NCI-H2107 (cell line): ENCODE results near the gene LRRC61.

Experiments used
- DNase-seq: peaks from one replicate; lab custom pipeline; 2025; lab: John Stamatoyannopoulos, UW

Gene LRRC61

DNA sequence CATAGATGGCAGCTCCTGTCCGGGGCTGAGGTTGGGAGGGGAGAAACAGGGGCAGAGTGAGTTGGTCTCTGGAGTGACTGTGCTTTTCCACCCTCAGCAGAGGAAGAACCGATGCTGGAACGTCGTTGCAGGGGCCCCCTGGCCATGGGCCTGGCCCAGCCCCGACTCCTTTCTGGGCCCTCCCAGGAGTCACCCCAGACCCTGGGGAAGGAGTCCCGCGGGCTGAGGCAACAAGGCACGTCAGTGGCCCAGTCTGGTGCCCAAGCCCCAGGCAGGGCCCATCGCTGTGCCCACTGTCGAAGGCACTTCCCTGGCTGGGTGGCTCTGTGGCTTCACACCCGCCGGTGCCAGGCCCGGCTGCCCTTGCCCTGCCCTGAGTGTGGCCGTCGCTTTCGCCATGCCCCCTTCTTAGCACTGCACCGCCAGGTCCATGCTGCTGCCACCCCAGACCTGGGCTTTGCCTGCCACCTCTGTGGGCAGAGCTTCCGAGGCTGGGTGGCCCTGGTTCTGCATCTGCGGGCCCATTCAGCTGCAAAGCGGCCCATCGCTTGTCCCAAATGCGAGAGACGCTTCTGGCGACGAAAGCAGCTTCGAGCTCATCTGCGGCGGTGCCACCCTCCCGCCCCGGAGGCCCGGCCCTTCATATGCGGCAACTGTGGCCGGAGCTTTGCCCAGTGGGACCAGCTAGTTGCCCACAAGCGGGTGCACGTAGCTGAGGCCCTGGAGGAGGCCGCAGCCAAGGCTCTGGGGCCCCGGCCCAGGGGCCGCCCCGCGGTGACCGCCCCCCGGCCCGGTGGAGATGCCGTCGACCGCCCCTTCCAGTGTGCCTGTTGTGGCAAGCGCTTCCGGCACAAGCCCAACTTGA is 48.2 kb downstream of the LRRC61 start:
- no peak for DNase-seq

DNA sequence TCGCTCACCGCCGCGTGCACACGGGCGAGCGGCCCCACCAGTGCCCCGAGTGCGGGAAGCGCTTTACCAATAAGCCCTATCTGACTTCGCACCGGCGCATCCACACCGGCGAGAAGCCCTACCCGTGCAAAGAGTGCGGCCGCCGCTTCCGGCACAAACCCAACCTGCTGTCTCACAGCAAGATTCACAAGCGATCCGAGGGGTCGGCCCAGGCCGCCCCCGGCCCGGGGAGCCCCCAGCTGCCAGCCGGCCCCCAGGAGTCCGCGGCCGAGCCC is 48.8 kb downstream of the LRRC61 start:
- no peak for DNase-seq

DNA sequence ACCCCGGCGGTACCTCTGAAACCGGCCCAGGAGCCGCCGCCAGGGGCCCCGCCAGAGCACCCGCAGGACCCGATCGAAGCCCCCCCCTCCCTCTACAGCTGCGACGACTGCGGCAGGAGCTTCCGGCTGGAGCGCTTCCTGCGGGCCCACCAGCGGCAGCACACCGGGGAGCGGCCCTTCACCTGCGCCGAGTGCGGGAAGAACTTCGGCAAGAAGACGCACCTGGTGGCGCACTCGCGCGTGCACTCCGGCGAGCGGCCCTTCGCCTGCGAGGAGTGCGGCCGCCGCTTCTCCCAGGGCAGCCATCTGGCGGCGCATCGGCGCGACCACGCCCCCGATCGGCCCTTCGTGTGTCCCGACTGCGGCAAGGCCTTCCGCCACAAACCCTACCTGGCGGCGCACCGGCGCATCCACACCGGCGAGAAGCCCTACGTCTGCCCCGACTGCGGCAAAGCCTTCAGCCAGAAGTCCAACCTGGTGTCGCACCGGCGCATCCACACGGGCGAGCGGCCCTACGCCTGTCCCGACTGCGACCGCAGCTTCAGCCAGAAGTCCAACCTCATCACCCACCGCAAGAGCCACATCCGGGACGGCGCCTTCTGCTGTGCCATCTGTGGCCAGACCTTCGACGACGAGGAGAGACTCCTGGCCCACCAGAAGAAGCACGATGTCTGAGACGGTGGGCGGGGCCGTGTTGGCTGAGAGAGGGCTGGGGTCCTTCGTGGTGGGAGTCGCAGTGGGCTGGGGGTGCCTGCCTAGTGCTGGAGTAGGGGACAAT is 49.3 kb downstream of the LRRC61 start:
- no peak for DNase-seq

DNA sequence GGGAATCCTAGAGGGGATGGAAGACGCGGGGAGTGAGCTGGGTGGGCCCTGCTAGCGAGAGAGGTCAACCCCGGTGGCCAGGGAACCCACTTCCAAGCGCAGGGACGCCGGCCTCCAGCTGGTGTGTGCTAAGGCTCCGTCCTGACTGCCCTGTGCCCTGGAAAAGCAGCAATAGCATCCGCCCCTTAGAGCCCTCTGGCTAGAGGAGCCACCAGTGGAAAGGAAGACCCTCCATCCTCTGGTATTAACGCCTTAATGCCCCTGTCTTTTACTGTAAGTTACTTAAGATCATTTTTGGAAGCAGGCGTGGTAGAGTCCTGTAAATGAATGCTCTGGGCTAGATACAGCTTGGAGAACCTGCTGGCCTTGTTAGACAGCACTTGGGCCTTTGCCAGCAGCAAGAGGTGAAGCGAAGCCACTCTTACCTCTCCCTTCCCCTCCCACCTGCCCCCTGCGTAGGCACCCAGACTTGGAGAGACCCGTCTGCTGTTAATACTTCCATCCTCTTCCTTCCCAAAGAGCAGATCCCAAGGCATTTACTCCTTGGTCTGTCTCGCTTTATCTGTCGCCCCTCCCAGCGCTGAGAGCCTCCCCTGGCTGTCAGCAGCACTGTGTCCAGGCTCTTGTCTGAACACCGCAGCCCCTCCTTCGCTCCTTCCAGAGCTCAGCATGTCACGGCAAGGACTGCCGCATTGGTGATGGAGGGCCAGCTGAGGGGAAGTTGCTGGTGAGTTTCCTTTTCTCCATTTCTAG is 50.1 kb downstream of the LRRC61 start:
- DNase-seq, result no peak

DNA sequence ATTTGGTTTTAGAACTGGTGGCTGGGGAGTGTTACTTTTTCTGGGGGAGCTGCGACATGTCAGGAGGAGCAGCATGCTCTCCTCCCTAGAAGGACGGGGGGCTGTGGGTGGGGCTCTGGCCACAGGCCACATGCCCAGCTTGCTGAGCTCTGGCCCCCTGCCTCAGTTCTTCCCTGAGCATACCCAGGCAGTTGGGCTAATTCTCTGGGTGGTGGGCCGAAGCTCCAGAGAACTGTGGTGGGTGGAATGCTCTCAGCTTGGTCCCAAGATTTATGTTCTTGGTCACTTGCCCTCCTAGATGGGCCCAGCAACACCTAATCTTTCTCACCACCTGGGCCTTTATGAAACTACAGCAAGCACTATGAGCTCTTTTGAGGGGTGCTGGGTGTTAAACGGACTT is 50.9 kb downstream of the LRRC61 start:
- no peak for DNase-seq

DNA sequence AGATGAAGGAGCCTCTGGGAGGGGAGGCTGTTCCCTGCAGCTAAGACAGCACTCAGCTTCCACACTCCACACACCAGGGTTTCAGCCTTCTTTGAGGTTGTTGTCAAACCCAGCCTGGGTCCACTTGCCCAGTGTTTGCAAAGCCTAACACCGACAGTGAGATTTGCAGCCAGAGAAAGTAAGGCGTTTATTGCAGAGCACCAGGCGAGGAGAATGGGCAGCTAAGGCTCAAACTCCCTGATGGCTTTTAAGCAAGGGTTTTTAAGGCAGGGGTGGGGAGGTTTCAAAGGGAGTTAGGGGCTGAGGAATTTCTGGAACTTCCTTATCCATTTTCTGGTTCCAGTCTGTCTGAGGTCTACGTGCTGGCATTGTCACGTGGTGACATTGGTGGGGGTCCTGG is 51.3 kb downstream of the LRRC61 start:
- no peak for DNase-seq

DNA sequence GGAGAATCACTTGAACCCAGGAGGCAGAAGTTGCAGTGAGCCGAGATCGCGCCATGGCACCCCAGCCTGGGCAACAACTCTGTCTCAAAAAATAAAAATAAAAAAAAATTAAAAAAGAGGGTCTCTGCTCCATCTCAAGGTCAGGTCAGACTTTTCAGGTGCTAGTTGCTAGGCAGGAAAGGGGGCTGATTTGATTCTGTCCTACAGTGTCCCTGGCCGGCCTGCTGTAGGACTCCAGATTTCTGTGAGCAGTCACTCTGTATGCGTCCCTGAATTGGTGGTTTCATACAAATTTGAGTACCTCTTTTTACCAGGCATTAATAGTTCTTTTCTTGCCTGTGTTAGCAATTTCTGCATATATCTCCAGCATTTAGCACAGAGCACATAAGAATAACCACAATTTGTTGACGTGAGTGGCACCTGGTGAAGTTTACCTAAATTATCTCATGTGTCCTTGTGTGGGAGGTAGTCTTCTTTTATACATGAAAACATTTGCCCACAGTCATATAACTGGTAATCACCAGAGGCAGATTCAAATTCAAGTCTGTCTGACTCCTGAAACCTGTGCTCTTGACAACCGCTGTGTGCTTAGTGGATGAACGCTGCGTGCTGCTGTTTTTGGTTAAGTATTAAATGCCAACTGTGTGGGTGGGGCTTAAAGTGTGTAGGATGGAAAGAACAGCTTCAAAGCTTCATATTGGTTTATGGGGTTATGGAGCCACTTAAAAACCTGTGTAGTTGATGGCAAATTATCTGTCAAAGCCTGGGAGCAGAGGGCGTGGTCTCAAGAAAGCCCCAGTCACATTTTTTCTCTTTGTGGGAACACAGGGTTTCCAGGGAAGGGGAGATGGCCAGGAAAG is 52.7 kb downstream of the LRRC61 start:
- no peak for DNase-seq

DNA sequence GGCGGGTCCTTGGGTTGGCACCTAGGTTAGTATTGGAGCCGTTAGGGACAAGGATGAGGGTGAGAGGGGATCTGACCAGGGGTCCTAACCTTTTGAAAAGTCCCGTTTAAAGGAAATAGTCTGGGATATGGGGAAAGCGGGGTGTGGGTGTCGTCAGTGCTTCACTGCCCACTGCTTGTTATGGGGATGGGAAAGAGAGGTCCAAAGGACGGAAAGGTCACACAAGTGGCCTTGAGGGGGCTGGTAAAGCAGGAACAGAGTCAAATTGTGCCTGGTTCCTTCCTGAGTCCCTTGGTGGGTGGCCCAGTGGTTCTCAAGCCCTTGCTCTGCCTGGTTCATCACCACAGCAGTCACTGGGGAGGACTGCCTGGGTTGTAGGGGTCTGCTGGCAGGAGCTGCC is 53.4 kb downstream of the LRRC61 start:
- no peak for DNase-seq

DNA sequence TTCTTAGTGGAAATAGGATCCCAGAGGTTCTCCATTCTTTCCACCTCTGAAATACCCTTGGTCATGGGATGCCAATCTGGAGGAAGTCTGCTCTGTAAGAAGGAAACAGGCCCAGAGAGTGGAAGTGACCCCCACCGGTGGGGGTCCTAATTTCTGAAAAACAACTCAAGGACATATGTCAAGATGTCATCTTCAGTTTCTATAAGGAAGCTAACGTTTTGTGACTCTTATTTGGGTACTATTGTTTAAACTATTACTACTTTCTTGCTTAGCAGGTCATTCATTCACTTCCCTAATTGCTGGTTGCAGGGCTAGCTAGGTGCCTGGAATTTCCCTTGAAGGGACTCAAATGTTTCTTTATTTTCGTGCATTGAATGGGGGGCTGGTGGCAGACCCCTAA is 54.0 kb downstream of the LRRC61 start:
- DNase-seq, result no peak

DNA sequence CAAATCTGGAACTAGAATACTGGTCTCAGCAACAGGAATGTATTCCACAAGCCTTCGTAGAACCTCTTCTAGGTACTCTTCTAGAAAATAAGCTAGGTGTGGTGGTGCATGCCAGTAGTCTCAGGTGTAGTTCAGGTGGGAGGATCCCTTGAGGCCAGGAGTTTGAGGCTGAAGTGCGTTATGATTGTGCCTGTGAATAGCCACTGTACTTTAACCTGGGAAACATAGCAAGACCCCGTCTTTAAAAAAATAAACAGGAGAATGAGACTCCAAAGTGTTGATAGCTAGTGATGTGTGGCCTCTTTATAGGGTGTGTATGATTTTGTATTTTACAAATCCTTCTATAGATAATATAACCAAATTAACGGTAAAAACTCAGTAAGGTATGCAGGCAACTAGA is 54.5 kb downstream of the LRRC61 start:
- no peak for DNase-seq

DNA sequence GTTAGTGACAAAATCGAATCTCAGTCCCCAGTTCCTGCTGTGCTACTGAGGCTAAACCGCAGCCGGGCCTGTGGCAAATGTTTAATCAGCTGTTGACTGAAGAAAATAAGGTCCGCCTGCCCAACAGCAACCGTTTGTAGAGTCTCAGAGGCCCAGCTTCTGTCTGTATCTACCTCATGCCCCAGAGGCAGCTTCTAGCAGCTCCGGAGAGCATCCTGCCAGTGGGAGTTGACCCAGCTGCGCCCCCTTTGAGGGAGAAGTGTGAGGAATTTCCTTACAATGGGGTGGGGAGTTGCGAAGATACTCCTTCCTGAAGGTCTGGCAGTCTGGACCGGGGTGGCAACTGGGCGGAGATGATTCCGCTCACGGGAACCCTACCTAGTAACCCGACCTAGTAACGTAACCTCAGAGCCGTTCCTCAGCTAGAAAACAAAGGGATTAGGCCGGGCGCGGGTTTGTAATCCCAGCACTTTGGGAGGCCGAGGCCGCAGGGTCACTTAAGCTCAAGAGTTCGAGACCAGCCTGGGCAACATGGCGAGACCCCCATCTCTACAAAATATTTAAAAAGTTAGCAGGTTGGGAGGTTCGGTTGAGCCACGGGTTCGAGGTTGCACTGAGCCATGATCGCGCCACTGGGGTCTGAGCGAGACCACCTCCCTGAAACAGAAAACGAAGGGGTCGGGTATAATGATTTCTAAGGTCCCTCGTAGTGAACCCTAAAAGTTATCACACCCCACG is 55.1 kb downstream of the LRRC61 start:
- DNase-seq, result peak; percentile 84

DNA sequence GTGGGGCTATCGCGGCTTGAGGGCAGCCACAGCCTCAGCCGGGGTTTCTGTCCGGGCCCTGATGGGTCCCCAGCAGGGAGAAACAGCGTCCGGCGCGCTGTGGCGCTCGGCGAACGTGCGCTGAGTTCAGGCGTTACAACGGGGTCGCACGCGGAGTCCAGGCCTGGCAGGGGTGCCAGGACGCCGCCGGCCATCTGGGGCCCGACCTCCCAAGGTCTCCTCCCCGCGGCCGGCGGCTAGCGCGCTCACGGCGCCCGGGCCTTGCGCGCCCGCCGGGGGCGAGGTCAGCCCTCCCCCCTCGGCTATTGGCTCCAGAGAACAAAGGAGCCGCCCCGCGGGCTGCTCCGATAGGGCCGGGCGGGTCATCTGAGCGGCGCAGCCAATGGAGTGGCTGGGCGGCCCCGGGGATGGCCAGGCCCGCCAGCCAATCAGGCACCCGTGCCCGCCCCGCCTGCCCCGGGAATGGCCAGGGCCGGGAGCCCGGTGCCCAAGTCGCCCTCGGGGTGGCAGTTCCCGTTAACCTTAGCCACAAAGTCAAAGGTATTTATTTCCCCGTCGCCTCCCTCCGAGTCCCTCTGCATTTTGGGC is 55.8 kb downstream of the LRRC61 start, which contains the start of gene ZNF775:
TSS of gene ZNF775 (plus strand) at position 478 of the 588 bp plus-strand sequence. CDS start 9,141 bp downstream, outside the sequence.
- DNase-seq, result peak; percentile 95

DNA sequence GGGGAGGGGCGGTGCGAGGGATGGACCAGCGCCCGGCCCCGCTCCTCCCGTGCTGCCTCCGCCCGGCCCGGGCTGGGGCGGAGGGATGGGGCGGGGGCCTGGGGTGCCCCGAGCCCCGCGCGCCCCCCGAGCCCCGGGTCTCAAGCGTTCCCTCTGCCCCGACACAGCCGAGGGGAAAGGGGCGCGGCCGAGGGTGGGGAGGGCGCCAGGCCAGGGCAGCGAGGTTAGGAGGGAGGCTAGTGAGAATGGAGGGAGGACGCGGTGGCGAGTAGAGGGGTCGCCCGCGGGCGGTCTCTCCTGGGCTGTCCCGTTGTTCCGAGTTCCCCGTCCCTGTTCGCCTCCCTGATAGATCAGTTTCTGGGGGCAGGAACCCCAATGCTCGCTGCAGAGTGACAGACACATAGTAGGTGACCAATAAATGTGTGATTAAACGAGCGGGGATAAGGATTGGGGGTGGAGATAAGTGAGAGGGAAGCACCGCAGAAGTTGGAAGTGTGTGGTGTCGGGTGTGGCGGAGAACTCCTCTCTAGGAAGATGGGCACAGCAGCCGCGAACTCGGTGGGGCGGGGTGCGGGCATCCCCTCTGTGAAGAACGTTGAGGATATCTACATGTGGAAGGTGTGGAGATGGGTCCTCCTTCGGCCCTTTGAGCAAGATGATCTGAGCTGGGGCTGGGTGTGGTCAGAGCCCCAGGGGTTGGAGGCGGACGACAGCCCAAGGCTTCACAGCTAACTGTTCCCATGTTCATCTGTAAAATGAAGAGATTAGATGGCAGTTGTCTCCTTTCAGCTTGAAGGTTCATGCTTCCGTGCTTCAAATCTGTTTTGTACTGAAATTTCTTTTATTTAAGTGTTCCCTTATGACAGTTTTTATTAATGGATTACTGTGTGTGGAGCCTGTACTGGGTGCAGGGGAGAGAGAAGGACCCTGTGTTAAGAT is 56.6 kb downstream of the LRRC61 start:
- DNase-seq, result no peak

DNA sequence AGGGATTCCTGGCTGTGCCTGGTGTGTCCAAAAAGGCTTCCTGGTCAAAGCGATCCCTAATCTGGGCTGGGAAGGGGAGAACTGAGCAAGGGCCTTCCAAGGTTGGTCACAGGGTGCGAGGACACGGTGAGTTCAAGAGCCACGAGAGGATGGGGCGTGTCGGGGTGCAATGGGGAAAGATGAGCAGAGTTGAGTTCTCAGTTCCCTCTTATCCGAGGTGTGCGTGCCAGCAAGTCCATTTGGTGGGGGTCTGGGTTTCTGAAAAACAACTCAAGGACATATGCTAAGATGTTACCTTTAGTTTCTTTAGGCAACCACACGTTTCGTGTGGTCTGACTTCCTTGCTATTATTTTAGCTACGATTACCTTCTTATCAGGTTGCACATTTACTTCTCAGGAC is 57.3 kb downstream of the LRRC61 start:
- no peak for DNase-seq

DNA sequence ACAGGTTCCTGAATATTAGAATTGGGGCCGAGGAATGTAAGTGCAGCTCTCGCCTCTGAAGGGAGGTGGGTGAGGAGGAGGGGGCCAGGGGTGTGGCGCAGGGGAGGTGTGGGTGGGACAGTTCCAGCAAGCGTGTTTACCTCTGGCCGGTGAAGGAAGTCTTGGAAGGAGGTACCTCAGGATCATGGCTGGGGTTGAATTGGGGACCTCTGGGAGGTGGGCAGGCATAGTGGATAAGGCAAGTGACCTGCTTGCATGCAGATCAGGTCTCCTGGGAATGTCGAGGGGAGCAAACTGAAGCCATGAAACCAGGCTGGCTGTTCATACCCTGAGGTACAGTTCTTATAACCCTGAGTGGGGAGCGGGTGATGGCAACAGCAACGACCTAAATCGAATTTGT is 57.9 kb downstream of the LRRC61 start:
- no peak for DNase-seq

DNA sequence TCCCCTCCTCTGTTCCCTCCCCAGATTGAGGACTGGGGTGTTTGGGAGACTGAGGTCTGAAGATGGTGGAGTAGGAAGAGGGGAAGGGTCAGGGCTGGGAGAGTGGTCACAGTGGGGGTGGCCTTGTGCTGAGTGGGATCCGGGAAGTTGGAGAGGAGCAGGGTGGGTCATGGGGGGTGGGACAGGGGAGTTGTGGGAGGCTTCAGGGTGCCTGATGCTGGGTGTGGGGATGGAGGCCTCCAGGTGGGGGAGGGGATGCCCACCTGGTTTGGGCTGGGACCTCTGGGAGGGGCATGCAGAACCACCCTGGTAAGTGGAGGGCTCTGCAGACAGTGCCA is 58.6 kb downstream of the LRRC61 start:
- no peak for DNase-seq

DNA sequence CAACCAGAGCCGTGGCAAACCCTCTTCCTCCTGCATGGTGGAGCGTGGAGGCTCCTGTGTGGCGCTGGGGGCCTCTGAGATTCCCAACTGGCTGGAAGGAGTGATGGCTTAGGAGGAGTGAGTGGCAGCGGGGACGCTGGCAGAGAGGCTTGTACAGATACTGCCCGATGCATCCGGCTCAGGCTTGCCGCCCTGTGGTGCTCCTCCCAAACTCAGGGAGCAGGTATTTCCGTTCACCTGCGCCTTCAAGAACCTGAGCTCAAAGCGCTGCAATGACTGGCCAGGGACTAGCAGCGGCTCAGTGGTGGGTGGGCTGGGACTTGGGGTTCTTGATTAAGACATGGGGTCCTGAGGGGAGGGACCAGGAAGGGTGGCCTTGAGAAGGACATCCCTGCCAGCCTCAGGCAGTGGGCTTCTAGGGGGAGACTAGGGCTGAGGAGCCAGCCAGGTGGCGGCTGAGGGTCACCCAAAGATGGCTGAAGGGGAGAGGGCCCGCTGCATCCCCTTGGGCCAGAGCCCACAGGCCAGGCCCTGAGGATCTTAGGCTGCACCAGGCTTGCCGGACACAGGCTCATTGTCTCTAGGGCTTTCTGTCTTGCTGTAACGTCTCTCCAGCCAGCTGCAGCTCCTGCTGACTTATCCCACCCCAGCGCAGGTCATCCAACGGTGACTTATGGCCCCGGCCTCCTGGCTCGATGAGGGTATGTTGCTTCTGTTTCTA is 59.1 kb downstream of the LRRC61 start:
- peak; percentile 38 for DNase-seq

DNA sequence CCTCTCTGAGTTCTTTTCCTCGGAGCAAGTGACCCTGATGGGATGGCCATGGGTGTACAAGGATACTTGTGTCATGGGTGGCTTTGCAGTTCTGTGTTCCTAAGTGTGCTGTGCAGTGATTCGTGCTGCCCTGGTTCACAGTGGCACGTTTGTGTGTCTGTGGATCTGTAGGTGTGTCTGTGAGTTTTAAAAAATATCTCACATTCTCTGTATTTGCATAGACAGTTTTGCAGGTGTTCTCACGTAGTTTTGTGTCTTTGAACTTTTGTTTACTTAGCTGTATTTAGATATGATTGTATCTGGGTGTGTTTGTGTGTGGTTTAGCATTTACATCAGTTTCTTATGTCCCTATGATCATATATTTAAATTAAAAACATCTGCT is 59.7 kb downstream of the LRRC61 start:
- no peak for DNase-seq
